Measurements from ENCODE around the gene PRDM12.
"Not testable (repeated sequence)": the region's sequence is repeated elsewhere in the genome, so short reads cannot be mapped to it uniquely, and the experiment has no call there.

The PRDM12 gene

DNA sequence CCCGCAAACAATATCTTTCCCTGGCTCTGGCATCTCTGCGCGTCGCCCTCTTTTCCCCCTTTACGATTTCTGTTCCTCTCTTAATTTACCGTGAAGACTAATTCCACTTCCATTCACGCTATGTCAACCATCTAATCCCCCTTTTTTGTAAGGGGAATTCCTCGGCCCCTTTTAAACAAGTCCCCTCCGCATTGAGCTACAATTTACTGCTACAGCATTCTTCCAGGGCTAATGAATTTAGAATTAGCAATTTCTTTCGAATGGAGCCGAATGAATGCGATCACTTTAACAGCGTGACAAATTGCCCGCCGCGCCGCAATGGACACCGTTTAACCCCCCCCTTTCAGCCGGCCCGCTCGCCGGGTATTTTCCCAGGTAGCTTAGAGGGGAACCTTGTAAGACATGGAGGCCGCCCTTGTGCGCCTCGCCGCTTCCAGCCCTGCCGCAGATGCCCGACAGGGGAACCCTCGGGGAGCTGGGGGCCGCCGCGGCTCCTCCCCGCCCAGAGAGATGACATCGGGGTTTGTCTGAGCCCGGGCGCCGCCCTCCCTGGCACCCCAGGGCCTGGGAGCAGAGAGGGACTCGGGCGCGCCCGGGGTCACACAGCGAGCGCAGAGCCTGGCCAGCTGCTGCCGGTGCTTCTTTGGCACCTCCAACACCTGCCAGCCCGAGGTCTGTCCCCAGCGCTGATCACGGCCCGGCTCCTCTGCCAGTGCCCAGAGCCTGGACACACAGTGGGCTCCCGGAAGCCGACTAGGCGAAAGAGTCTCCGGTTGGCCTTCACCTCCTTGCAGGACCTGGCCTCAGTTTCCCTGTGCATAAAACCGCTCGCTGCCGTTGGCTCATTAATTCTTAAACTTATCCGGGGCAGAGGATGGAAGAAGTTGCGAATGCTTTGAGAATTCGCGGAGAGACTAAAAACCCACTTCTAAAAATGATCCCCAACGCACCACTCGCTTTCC, 1.3 kb downstream of the PRDM12 start:
- no peak for DNase-seq

DNA sequence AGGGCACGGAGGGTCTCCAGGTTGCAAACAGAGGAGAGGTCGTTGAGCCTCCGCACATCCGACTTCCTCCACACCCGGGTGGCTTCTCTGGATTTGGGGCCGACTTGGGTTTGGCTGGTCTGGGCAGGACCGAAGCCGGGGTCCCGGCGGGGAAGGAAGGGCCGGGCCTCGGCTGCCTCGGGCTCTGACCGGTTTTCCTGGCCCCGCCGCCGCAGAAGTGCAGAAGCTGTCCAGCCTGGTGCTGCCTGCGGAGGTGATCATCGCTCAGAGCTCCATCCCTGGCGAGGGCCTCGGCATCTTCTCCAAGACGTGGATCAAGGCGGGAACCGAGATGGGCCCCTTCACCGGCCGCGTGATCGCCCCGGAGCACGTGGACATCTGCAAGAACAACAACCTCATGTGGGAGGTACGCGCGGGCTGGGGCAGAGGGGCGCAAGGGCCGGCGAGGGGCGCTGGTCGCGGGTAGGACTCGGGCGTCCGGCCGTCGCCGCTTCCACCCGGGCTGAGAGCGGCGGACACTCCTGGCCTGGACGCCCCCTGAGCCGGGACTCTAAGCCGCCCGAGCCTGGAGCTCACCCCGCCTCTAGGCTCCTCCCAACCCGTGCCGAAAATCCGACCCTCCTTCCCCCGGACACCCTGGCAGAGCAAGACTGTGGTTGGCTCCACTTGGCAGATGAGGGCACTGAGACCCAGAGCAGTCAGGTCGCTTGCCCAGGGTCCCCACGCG, 2.2 kb downstream of the PRDM12 start:
- no peak for DNase-seq

DNA sequence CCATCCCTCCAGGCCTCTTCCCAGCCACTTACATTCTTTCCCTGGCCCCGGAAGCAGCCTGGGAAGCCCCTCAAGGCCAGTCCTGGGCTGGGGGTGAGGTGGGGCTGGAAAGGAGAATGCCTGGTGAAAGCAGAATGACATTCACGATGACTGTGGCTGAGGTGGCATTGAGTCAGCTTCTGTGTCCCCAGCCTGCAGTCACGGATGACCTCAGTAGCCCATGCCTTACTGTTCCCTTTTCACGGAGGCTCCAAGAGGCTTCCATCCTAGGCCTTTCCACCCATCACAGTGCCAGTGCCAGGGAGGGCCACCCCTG, 2.7 kb downstream of the PRDM12 start:
- DNase-seq: no peak

DNA sequence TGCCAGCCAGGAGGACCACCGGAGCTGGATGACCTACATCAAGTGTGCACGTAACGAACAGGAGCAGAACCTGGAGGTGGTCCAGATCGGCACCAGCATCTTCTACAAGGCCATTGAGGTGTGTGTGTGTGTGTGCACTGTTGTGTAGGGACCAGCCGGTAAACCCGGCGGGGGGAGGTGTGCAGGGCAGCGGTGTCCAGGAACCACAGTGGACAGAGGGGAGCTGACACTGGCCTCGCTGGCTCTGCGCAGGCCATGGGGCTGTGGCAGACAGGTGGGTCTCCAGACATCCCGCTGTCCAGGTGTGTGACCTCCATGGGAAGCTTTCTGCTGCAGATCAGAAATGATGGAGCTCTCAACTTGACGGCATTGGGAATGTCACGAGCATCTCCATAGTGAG, 3.8 kb downstream of the PRDM12 start:
- DNase-seq: no peak

DNA sequence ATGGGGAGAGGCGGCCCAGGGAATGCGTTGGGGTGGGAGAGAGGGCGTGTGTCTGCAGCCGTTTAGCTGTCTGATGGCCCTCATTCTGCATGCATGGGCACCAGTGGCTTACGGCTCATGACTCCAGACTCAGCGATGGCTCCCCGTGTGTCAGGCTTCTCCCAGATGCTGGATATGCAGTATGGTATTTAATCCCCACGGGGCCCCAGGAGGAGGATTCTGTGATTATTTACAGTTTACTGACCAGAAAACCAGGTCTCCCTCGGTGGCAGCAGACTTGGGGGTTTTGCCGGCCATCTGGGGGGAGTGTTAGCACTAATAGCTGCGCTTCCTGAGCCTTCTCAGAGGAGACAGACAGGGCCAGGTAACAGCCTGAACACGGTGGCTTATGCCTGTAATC, 4.3 kb downstream of the PRDM12 start:
- no peak for DNase-seq

DNA sequence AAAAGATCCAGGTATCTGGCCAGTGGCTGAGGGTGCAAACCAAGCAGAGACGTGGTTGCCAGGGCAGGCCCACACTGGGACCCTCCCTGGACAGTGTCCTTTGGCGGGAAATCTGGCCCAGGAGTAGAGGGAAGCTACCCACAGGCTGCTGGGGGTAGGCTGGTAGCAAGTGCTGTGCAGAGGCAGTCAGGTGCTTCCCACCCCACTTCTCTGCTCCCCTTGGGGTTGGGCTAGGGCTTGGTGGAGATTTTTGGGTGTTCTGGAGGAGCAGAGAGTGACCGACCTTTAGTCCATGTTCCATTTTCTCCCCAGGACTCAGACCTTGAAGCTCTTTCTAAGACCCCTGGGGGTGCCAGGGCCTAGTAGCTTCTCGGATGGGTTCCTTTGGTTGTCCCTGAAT, 5.6 kb downstream of the PRDM12 start:
- no peak for DNase-seq

DNA sequence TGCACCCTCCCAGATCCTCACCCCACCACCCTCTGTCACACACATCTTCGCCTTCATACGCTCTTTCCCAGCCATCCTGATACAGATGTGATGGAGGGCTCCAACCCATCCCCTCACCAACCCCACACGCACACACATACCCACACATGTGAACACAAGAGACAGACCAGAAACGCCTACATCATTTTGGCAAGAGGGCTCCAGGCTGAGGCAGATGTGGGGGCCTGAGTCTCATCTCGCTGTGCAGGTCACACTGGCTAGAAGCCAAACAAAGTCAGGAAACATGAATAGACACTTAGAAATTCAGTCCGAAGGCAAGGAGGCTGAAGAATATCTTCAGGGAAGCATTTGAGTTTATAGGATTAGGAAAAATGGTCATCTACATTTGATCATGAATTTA, 6.2 kb downstream of the PRDM12 start:
- DNase-seq: no peak

DNA sequence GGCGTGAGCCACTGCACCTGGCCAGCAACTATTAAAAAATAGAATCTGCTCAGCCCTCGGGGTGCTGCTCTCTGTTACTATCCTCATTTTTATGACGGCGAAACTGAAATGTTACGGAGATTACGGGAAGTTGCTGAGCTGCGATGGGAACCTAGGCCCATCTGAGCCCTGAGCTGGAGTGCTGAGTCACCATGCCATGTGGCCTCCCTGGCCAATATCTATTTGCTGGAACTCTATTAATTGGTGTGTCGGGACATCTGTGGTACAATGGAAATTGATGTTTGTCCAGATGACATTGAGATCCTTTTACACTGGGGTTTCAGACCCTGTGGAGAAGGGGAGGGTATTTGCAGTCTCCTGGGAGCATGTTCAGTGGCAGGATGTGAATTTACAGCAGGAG, 8.1 kb downstream of the PRDM12 start:
- no peak for DNase-seq

DNA sequence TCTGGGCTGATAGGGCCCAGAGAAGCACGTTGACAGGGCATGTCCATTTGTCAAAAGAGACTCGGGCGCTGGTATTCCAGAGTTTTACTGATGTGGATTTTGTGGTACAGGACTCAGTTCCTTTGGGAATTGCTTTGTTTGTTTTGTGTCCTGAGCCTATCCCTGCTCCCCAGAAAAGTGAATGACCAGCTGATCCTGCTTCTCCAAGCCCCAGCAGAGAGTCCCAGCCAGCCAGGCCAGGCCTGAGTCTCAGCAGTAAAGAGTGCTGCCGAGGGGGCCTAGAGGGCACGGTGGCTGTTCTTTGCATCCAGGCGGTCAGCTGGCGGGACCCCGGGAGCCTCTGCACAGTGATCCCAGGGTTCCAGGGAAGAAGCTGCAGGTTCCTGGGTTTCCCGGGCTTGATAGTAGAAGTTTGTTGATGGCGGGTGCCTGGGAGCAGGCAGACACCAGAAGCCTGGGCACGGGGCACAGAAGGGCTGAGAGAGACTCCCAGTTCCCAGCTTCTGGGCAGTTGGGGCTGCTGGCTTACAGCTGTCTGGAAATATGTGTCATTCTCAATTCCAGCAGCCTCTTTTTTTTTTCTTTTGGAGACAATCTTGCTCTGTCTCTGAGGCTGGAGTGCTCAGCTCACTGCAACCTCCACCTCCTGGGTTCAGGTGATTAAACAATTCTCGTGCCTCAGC, 8.7 kb downstream of the PRDM12 start:
- DNase-seq: no peak

DNA sequence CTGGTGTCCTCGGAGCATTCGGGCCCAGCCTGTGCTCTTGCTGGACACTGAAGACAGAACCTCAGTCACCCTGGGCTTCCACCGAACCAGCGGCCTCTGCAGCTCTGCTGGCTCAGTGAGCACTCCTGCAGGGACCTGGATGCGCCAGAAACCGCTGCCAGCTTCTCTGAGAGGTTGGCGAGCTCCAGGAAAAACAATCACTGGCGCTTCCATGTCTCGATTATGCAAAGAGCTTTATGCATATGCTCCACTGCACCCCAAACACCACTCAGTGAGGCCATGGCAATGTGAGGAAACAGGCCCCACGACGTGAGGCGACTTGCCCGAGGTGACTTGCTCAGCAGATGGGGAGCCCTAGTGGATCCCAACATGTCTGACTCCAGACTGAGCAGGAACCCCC, 11.0 kb downstream of the PRDM12 start:
- DNase-seq: no peak

DNA sequence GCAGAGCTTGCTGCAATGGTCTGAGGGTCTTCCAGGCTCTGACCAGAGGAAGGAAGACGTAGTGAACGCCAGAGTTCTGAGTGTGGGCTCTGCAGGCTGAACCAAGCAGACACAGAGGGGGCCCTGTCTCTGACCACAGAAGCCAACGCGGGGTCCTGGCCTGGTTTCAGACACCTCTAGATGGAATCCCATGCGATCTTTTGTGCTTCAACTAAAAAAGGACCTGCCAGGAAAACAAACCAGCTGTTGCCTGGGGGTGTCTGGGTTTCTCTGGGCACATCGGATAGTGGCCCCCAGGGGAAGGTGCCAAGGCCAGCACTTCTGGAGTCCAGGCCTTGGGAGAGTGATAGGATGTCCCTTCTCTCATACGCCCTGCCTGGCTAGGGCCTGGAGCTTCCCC, 12.9 kb downstream of the PRDM12 start:
- no peak for DNase-seq

DNA sequence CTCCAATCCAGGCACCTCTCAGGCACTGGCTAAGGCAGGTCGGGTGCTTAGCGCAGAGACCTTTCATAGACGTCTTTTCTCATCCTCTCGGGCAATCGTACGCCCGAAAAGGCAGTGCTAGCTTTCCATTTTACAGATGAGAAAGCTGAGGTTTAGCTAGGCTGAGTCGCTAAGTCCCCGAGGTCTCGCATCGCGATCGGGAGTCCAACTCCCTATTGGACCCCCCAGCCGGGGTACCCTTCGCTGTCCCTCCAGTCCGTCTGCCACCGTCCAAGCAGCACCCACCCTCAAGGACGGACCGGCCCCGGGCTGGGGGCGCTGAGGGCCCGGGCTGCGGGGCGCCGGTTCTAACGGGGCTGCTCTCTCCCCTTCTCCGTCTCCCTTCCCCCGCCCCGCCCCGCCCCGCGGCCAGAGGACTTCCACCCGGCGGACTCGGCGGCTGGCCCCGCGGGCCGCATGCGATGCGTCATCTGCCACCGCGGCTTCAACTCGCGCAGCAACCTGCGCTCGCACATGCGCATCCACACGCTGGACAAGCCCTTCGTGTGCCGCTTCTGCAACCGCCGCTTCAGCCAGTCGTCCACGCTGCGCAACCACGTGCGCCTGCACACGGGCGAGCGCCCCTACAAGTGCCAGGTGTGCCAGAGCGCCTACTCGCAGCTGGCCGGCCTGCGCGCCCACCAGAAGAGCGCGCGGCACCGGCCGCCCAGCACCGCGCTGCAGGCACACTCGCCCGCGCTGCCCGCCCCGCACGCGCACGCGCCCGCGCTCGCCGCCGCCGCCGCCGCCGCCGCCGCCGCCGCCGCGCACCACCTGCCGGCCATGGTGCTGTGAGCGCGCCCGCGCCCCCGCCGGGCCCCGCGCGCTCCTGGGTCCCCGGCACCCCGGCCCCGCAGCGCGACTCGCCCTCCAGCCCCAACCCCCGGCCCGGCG, 16.7 kb downstream of the PRDM12 start:
- peak; percentile 95 for DNase-seq

DNA sequence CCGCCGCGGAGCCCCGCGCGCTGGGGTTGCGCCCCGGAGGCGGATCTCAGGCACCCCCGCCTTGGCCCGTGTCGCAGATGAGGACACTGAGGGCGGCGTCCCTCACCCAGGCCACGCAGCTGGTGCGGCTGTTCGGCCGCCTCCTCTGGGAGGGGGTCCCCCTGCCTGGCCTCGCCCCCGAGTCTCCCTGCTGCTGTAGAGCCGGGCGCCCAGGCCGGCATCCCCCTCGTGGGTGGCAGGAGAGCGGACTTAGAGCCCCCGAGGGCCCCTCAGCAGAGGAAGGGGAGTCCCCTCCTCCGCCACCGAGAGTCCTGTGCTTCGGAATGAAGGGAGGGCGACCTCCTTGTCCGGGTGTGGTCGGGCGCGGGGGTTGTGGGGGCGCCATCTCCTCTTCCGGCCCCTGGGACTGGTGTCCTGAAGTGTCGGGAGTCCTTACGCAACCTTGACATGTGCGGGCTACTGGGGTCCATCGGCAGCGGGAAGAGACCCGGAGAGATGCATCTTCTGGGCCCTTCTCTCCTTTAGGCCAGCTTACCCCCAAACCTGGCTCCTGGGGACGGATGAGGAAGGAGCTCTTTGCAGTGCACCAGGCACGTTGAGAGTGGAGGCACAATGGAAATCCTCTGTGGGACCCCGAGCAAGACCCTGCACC, 17.5 kb downstream of the PRDM12 start:
- peak; percentile 61 for DNase-seq

DNA sequence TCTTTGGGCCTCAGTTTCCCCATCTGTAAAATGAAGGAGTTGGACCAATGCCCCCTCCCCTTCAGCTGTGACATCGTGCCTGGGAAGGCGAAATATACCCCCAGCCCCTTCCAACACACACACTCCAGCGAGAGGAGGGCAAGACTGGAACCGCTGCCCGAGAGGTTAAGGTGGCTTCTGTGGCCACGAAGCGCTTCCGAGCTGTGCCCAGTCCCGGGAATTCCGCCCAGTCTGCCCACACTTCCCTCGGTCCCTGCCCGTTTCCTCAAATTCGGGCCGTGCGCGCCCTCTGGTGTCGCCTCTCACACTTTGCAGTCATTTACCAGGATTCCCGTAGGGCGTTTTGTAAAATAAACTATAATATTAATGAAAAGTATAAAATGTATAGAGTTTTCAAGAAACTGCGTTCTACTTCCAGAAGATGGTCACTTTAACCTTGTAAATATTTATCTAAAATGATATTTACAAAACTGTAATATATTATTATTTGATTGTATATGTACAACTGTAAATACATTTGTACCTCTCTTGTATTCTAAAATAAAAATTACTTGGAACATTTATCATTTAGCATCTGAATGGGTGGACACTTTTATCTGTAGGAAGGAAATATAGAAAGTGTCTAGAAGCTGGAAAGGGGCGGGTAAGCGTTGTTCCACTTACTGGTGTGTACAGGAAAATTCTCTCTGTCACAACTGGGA, 18.2 kb downstream of the PRDM12 start:
- peak; percentile 80 for DNase-seq

DNA sequence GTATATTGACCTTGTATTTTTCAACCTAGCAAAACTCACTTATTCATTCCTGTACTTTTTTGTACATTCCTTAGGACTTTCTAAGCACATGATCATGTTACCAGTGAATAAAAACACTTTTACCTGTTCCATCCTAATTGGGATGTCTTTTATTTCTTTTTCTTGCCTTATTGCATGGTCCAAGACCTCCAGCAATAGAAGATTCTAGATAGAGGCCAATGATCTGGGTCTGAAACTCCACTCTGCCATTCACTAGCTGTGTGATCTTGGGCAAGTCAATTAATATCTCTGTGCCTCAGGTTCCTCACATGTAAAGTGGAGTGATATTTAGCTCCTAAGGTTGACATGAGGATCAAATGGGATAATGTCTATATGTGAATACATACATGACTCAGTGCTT, 20.7 kb downstream of the PRDM12 start:
- DNase-seq: no peak

DNA sequence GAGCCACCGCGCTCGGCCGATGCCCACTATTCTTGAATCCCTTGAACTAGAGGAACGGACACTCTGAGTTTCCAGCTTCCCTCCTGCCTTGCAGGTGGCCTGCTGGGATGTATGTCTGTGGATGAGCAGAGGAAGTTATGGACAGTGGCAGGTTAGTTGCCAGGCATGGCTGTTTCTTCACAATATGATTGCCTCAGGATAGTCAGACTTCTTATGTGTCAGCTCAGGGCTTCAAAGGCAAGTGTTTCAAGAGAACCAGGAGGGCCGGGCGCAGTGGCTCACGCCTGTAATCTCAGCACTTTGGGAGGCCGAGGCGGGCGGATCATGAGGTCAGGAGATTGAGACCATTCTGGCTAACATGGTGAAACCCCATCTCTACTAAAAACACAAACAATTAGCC, 21.6 kb downstream of the PRDM12 start:
- not testable (repeated sequence) for DNase-seq

DNA sequence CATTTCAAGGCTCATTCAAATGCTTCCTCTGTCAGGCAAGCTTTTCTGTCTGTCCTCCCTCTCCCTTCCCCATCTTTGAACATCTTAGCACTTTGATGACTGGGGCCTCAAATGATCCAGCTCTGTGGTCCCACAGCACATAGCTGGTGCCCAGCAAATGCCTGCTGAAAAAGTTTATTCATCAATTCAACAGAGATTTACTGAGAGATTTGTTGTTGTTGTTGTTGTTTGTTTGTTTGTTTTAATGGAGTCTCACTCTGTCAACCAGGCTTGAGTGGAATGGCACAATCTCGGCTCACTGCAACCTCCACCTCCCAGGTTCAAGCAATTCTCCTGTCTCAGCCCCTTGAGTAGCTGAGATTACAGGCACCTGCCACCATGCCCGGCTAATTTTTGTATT, 23.2 kb downstream of the PRDM12 start:
- DNase-seq: no peak

DNA sequence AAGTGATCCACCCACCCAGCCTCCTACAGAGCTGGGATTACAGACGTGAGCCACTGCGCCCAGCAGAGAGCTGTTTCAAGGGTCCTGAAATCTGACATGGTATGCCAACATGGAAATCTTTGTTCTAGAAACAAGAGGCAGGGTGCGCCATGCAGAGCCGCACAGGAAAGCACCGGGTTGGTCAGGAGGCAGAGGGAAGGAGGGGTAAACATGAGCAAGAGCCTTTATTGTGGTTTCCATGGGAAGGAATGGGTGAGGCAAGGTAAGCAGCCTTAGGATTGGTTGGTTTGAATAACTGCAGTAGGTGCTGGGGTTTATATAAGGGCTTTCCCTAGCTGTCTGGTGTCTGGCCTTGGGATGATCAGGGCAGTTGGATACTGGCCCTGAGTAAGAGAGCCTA, 23.7 kb downstream of the PRDM12 start:
- no peak for DNase-seq

DNA sequence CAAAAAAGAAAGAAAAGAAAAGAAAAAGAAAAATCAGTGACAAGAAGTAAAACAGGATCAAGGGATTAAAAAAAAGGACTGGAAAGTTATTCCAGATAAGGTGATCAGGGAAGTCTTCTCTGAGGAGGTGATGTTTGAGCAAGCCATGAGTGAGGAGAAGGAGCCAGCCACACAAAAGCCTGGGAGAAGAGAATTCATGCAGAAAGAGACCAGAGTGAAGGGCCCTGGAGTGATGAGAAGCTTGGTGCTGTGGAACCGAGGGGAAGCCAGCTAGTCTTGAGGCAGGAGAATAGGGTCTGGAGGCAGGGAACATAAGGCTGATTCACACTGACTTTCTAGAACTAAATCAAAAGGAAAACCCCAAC, 25.2 kb downstream of the PRDM12 start:
- no peak for DNase-seq

DNA sequence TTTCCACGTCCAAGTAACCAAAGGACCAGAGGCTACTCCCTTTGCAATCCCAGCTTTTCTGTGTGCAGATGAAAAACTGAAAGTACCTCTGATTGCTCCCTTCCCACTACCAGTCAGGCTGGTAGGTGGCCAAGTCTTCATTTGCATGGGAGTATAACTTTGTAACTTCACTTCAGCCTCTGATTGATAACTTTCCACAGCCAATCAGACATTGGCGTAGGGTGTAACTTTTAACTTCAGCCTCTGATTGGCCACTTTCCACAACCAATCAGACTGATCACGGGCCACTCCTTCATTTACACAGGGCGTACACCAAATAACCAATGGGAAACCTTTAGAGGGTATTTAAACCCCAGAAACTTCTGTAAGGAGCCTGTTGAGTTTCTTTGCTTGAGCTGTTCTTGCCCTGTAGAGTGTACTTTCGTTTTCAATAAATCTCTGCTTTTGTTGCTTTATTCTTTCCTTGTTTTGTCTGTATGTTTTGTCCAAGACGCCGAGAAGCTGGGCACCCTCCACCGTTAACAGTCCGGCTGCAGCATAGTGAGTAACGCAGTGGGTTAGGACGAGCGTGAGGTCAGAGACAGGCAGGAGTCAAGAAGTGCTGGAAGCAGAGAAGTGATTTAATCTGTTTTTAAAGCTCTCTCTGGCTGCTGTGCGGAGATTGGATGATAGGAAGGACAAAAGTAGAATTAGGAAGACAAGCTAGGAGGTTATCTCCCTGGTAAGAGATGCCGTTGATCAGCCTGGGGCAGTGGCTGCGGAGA, 25.7 kb downstream of the PRDM12 start:
- DNase-seq: peak; percentile 83

DNA sequence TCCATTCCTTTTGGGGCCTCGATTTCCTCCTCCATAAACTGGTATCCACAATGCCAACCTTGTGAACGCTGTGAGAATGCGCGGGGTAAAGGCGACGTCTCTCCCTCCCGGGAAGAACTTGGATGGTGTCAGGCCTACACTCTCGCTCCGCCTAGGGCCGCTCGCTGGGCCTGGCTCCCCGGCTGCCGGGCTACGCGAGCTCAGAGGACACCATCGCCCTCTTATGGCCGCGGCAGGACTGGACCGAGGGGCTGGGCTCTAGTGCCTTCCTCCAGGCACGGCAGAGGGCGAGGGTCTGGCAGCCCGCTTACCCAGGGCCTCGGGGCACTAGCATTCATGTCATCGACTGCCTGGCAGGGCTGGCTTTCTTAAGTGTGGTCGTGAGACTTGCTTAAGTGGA, 27.9 kb downstream of the PRDM12 start:
- DNase-seq: no peak

All from RPMI8226 (cell line).